22Rv1 (cell line): Measurements from ENCODE around the gene TXK.

Experiments used
- CTCF ChIP-seq: fragments of 450-650 bp; IDR thresholded peaks from 2 replicates; pipeline ENCODE4 v1.5.1; 2017; ENCODE audit warnings: mild to moderate bottlenecking
- ZFX ChIP-seq: fragments of 450-650 bp; IDR thresholded peaks from 2 replicates; pipeline ENCODE4 v1.6.1; 2017; ENCODE audit warnings: antibody characterized with exemption, borderline replicate concordance

- TF ChIP-seq CTCF (no peak), ZFX (no peak)
Measured at GRCh38 chr4:48031802-48032525, 102.1 kb downstream of the TXK start.
